ENCODE data around the gene PLEKHD1.
"Not testable (repeated sequence)": the region's sequence is repeated elsewhere in the genome, so short reads cannot be mapped to it uniquely, and the experiment has no call there.

The PLEKHD1 gene

GRCh38 chr14:69460093-69460701 lies 24.3 kb upstream of the PLEKHD1 start:
- H3K4me3 ChIP-seq: no peak overlapping the region
- no peaks in the 10 kb centered on the region for H3K27me3 ChIP-seq
- no peaks in the 10 kb centered on the region for H3K9me3 ChIP-seq (replicated peaks in 1 of 11)
- H3K9ac ChIP-seq: no peak overlapping the region
- peak overlapping the region in 1 of 11 experiments; percentile 17; a peak in 1 of 22 replicates for H3K27ac ChIP-seq
- peaks cover 0 to 14% (median 5%) of the 10 kb centered on the region in 11 experiments; a peak in 5 of 22 replicates for H4K20me1 ChIP-seq
- H3K4me2 ChIP-seq: no peak overlapping the region
- H3K36me3 ChIP-seq: peaks cover 41 to 74% (median 57%) of the 10 kb centered on the region in 11 experiments
- peaks cover 0 to 21% (median 14%) of the 10 kb centered on the region in 10 experiments; a peak in 15 of 20 replicates for H3K4me1 ChIP-seq
- TF ChIP-seq Cebpa-rat (IDR thresholded peaks at IDR 0.05): no peak

GRCh38 chr14:69464379-69464778 lies 20.1 kb upstream of the PLEKHD1 start:
- Histone ChIP-seq H3K27me3 (no peaks in the 10 kb centered on the region), H3K4me1 (peaks cover 10 to 25% (median 21%) of the 10 kb centered on the region in 10 experiments), H3K4me3 (no peak overlapping the region), H3K9ac (no peak overlapping the region), H3K9me3 (replicated peaks in 1 of 11) (no peaks in the 10 kb centered on the region), H3K27ac (no peak overlapping the region), H4K20me1 (peaks cover 0 to 14% (median 0%) of the 10 kb centered on the region in 11 experiments; a peak in 4 of 22 replicates), H3K36me3 (peaks cover 4 to 32% (median 16%) of the 10 kb centered on the region in 11 experiments; a peak in 18 of 22 replicates), H3K4me2 (no peak overlapping the region)
- no peak for TF ChIP-seq Cebpa-rat (IDR thresholded peaks at IDR 0.05)

- Histone ChIP-seq H4K20me1 (peaks cover 0 to 14% (median 0%) of the 10 kb centered on the region in 11 experiments; a peak in 4 of 22 replicates), H3K4me1 (peaks cover 10 to 26% (median 21%) of the 10 kb centered on the region in 10 experiments), H3K36me3 (peaks cover 0 to 29% (median 12%) of the 10 kb centered on the region in 11 experiments; a peak in 15 of 22 replicates), H3K27ac (no peak overlapping the region), H3K27me3 (no peaks in the 10 kb centered on the region), H3K4me2 (no peak overlapping the region), H3K9ac (no peak overlapping the region), H3K9me3 (replicated peaks in 1 of 11) (no peaks in the 10 kb centered on the region), H3K4me3 (no peak overlapping the region)
- TF ChIP-seq Cebpa-rat (IDR thresholded peaks at IDR 0.05): no peak
These were observed 19.7 kb upstream of the PLEKHD1 start for GRCh38 chr14:69464829-69465228.

GRCh38 chr14:69468949-69469348 lies 15.6 kb upstream of the PLEKHD1 start:
- Histone ChIP-seq H3K4me3 (no peak overlapping the region), H3K4me2 (peak overlapping the region in 8 of 11 experiments; percentile 2 to 31 (median 14); a peak in 4 of 22 replicates), H3K27ac (no peak overlapping the region), H3K9ac (no peak overlapping the region), H3K27me3 (no peaks in the 10 kb centered on the region), H3K9me3 (replicated peaks in 1 of 11) (no peaks in the 10 kb centered on the region), H3K4me1 (peaks cover 0 to 12% (median 9%) of the 10 kb centered on the region in 10 experiments; a peak in 10 of 20 replicates), H4K20me1 (no peaks in the 10 kb centered on the region), H3K36me3 (peaks cover 0 to 7% (median 4%) of the 10 kb centered on the region in 11 experiments; a peak in 3 of 22 replicates)
- TF ChIP-seq Cebpa-rat (IDR thresholded peaks at IDR 0.05): no peak

- Histone ChIP-seq H3K4me3 (no peak overlapping the region), H3K9me3 (replicated peaks in 1 of 11) (no peaks in the 10 kb centered on the region), H3K9ac (no peak overlapping the region), H3K4me1 (peaks cover 10 to 20% (median 13%) of the 10 kb centered on the region in 10 experiments), H3K4me2 (no peak overlapping the region), H4K20me1 (no peaks in the 10 kb centered on the region), H3K27me3 (no peaks in the 10 kb centered on the region), H3K27ac (no peak overlapping the region), H3K36me3 (no peaks in the 10 kb centered on the region)
- no peak for TF ChIP-seq Cebpa-rat (IDR thresholded peaks at IDR 0.05)
These were observed 13.1 kb upstream of the PLEKHD1 start for GRCh38 chr14:69471436-69471835.

- no peak for TF ChIP-seq Cebpa-rat (IDR thresholded peaks at IDR 0.05)
- no peaks in the 10 kb centered on the region for H3K27me3 ChIP-seq
- H3K4me2 ChIP-seq: no peak overlapping the region
- H3K4me1 ChIP-seq: peaks cover 10 to 20% (median 13%) of the 10 kb centered on the region in 10 experiments
- no peaks in the 10 kb centered on the region for H3K36me3 ChIP-seq
- H3K4me3 ChIP-seq: no peak overlapping the region
- no peak overlapping the region for H3K9ac ChIP-seq
- H4K20me1 ChIP-seq: no peaks in the 10 kb centered on the region
- H3K9me3 ChIP-seq (replicated peaks in 1 of 11): no peaks in the 10 kb centered on the region
- no peak overlapping the region for H3K27ac ChIP-seq
These were observed 12.6 kb upstream of the PLEKHD1 start for GRCh38 chr14:69471916-69472315.

- Histone ChIP-seq H3K9me3 (replicated peaks in 1 of 11) (no peaks in the 10 kb centered on the region), H3K4me2 (no peak overlapping the region), H3K36me3 (no peaks in the 10 kb centered on the region), H3K27me3 (no peaks in the 10 kb centered on the region), H3K27ac (no peak overlapping the region), H3K9ac (no peak overlapping the region), H4K20me1 (no peaks in the 10 kb centered on the region), H3K4me1 (peaks cover 10 to 20% (median 13%) of the 10 kb centered on the region in 10 experiments), H3K4me3 (no peak overlapping the region)
- no peak for TF ChIP-seq Cebpa-rat (IDR thresholded peaks at IDR 0.05)
These were observed 11.3 kb upstream of the PLEKHD1 start for GRCh38 chr14:69473260-69473659.

GRCh38 chr14:69473946-69474345 lies 10.6 kb upstream of the PLEKHD1 start:
- peaks cover 4 to 15% (median 11%) of the 10 kb centered on the region in 10 experiments for H3K4me1 ChIP-seq
- TF ChIP-seq Cebpa-rat (IDR thresholded peaks at IDR 0.05): no peak
- H3K27ac ChIP-seq: no peak overlapping the region
- H3K36me3 ChIP-seq: no peaks in the 10 kb centered on the region
- H3K4me2 ChIP-seq: no peak overlapping the region
- no peaks in the 10 kb centered on the region for H3K9me3 ChIP-seq (replicated peaks in 1 of 11)
- H4K20me1 ChIP-seq: no peaks in the 10 kb centered on the region
- no peak overlapping the region for H3K4me3 ChIP-seq
- H3K9ac ChIP-seq: no peak overlapping the region
- no peaks in the 10 kb centered on the region for H3K27me3 ChIP-seq

GRCh38 chr14:69475194-69475818 lies 9.2 kb upstream of the PLEKHD1 start:
- peak overlapping the region in 8 of 11 experiments; percentile 8 to 60 (median 40); a peak in 13 of 22 replicates for H3K4me2 ChIP-seq
- H3K4me1 ChIP-seq: peaks cover 0 to 12% (median 9%) of the 10 kb centered on the region in 10 experiments; a peak in 11 of 20 replicates
- no peaks in the 10 kb centered on the region for H3K27me3 ChIP-seq
- H3K27ac ChIP-seq: no peak overlapping the region
- H3K9me3 ChIP-seq (replicated peaks in 1 of 11): no peaks in the 10 kb centered on the region
- H3K36me3 ChIP-seq: no peaks in the 10 kb centered on the region
- TF ChIP-seq Cebpa-rat (IDR thresholded peaks at IDR 0.05): no peak
- no peak overlapping the region for H3K9ac ChIP-seq
- no peaks in the 10 kb centered on the region for H4K20me1 ChIP-seq
- no peak overlapping the region for H3K4me3 ChIP-seq

- H3K27ac ChIP-seq; H3K9ac ChIP-seq; H3K4me2 ChIP-seq; H4K20me1 ChIP-seq; H3K36me3 ChIP-seq; H3K4me3 ChIP-seq; H3K9me3 ChIP-seq (replicated peaks in 1 of 11); H3K27me3 ChIP-seq: not testable (repeated sequence)
- peaks cover 4 to 27% (median 22%) of the 10 kb centered on the region in 10 experiments for H3K4me1 ChIP-seq
These were observed 7.6 kb upstream of the PLEKHD1 start for GRCh38 chr14:69476824-69477450.

- Histone ChIP-seq H3K4me1 (peaks cover 11 to 38% (median 33%) of the 10 kb centered on the region in 10 experiments), H3K27me3 (peaks cover 7 to 11% (median 9%) of the 10 kb centered on the region in 11 experiments)
- not testable (repeated sequence) for H3K4me3 ChIP-seq; H3K9me3 ChIP-seq (replicated peaks in 1 of 11); H3K4me2 ChIP-seq; H3K36me3 ChIP-seq; H3K9ac ChIP-seq; H4K20me1 ChIP-seq; H3K27ac ChIP-seq
These were observed 6.5 kb upstream of the PLEKHD1 start for GRCh38 chr14:69478055-69478454.

Measured in BLaER1 treated with 17β-estradiol and CSF1 and Interleukin-3, amounts not matched to agents 10 nM and 100 nM (cell line).